Loucy (cell line): ENCODE results near the gene CROCC.

Source experiments
- EZH2phosphoT487 ChIP-seq: fragments of 200-600 bp; IDR thresholded peaks from 2 replicates; pipeline ENCODE4 v1.6.1; 2018; ENCODE audit warnings: antibody characterized with exemption, mild to moderate bottlenecking, moderate library complexity, borderline replicate concordance
- TF ChIP-seq, protein P1 (sequence below): fragments of 200-600 bp; sonication (generic); conservative IDR thresholded peaks from 2 replicates; pipeline ENCODE4 v1.5.1; 2014; ENCODE audit warnings: mild to moderate bottlenecking, antibody characterized with exemption, low read length

DNA sequence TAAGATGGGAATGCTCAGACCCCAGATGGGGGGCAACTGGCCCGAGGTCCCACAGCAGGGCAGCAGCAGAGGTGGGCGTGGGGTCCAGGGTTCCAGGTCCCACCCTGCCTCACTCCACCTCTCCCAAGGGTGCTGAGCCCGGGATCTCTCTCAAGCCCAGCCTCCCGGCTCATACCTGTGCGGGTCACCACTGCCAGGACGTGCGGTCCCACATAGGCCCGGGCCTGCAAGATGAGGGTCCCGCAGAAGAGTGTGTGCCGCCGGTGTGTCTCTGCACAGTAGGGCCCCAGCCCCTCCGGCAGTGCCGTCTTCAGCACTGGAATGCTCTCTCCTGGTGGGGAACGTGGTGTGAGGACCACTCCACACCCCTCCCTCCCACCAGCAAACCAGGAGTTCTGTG is 75.1 kb downstream of the CROCC start:
- TF ChIP-seq, protein P1, sequence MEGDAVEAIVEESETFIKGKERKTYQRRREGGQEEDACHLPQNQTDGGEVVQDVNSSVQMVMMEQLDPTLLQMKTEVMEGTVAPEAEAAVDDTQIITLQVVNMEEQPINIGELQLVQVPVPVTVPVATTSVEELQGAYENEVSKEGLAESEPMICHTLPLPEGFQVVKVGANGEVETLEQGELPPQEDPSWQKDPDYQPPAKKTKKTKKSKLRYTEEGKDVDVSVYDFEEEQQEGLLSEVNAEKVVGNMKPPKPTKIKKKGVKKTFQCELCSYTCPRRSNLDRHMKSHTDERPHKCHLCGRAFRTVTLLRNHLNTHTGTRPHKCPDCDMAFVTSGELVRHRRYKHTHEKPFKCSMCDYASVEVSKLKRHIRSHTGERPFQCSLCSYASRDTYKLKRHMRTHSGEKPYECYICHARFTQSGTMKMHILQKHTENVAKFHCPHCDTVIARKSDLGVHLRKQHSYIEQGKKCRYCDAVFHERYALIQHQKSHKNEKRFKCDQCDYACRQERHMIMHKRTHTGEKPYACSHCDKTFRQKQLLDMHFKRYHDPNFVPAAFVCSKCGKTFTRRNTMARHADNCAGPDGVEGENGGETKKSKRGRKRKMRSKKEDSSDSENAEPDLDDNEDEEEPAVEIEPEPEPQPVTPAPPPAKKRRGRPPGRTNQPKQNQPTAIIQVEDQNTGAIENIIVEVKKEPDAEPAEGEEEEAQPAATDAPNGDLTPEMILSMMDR, result no peak
- TF ChIP-seq EZH2phosphoT487, result no peak
